ENCODE measurements around the gene FAM83G. TPM values are rescaled to one million over a fixed set of nuclear protein-coding genes. Genes with fewer than 3 reads are reported as not detected.
A peak's percentile ranks its signal among the peaks of the same experiment; 100 is the strongest.
"Not testable (repeated sequence)": the region's sequence is repeated elsewhere in the genome, so short reads cannot be mapped to it uniquely, and the experiment has no call there.

Gene FAM83G
- total RNA-seq, 1 experiment from 2014 or later, result 8.0 TPM

DNA sequence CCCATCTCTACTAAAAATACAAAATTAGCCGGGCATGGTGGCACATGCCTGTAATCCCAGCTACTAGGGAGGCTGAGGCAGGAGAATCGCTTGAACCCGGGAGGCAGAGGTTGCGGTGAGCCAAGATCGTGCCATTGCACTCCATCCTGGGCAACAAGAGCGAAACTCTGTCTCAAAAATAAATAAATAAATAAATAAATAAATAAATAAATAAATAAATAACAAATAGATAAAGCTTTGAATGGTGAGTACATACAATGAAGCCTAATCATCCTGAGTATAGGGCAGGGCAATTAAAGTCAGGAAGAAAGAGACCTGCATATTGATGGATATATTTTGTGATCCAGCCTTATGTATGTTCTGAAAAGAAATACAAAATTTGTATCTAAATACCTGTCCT lies 48.5 kb downstream of the FAM83G start:
- DNase-seq (ENCODE audit: low read depth), result not testable (repeated sequence)

GRCh38 chr17:18955009-18955408 lies 49.6 kb downstream of the FAM83G start:
- no peak for DNase-seq (ENCODE audit: low read depth)

- DNase-seq (ENCODE audit: low read depth), result no peak
Measured at GRCh38 chr17:18954321-18954720, 50.2 kb downstream of the FAM83G start.

- no peak for DNase-seq (ENCODE audit: low read depth)
Measured at GRCh38 chr17:18953231-18953728, 51.3 kb downstream of the FAM83G start.

- peak; percentile 15 for DNase-seq (ENCODE audit: low read depth)
Measured at GRCh38 chr17:18951941-18952842, 52.4 kb downstream of the FAM83G start, which contains the start of gene SLC5A10. SLC5A10 (plus strand) TSS chr17:18952165; CDS start chr17:18952206, 41 bp downstream.

GRCh38 chr17:18950944-18951905 lies 53.3 kb downstream of the FAM83G start:
- DNase-seq (ENCODE audit: low read depth), result no peak

DNA sequence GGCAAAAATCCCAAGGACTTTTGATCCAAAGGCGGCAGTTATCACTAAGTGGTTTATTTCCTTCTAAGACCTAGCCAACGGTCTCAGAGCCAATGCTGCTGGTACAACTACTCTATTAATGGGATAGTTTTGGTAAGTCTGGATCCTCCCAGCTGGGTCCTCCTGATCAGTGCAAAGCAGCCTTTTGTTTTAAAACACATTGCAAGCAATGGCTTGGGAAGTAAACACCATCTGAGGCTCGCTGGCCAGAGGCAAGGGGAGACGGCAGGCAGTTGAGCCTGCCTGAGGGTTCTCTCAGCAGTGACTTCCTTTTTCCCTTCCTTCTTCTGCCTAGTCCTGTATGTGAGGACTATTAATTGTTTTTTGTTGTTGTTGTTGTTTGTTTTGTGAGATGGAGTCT lies 54.2 kb downstream of the FAM83G start:
- no peak for DNase-seq (ENCODE audit: low read depth)

DNA sequence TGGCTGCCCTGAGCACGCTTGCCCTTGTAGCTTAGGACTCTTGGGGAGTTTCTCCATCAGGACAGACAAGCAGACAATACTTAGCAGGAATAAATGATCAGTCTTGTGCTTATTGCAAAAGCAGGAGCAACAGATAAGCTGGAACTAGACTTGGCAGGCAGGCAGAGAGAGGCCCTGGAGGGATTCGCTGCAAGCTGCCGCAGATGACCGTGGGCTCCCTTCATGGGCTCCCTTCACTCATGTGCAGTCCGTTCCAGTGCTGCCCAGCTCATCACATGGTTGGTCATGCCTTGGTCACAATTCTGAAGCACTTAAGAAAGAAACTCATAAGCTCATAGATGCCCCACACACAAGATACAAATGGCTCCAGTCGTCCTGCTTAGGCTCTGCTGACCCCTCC lies 55.0 kb downstream of the FAM83G start:
- DNase-seq (ENCODE audit: low read depth), result no peak

- DNase-seq (ENCODE audit: low read depth), result no peak
Measured at GRCh38 chr17:18948476-18949006, 56.0 kb downstream of the FAM83G start.

DNA sequence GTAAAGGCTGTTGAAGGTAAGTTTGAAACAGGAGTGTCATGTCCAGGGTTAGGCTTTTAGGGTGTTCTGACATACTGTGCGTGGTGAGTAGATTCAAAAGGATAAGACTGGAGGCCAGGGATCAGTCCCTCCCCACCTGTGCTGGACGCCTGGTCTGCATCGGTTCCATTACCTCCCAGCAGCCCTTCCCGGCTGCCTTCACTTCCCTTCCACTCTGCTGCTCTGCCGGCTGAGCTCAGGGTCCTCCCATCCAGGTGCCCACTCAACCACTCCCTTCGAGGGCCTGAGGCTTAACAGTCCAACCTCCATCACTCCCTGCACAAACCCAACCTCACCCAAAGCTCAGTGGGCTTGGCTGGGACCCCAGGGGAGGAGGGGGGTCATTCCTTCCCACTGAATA lies 56.7 kb downstream of the FAM83G start:
- DNase-seq (ENCODE audit: low read depth), result no peak

- no peak for DNase-seq (ENCODE audit: low read depth)
Measured at GRCh38 chr17:18946536-18946935, 58.0 kb downstream of the FAM83G start.

DNA sequence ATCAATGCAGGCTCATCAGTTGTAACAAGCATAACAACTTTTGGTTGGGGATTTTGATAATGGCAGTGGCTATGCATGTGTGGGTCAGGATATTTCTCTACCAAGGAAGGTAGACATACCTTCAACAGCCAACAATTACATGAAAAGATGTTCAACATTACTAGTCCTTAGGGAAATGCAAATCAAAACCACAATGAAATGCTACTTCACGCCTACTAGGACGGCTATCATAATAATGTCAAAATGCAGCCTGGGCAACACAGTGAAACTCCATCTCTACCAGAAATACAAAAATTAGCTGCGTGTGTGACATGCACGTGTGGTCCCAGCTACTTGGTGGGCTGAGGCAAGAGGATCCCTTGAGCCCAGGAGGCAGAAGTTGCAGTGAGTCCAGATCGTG lies 59.9 kb downstream of the FAM83G start:
- DNase-seq (ENCODE audit: low read depth), result no peak

DNA sequence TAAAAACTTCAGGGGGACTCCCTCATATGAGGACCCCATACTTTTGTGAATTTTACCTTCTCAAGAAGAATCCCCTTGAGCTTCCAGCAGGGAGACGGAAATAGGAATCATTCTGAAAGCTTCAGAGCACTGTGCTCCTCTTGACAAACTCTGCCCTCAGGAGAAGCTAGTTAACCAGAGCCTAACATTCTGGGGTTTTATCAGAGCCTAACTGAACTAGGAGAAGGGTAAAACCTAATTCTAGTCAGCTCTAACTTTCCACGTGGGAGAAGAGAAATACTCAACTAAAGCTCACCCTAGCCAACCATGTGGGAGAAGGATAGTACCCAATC lies 65.9 kb downstream of the FAM83G start:
- no peak for DNase-seq (ENCODE audit: low read depth)

GRCh38 chr17:18937981-18938691 lies 66.4 kb downstream of the FAM83G start:
- no peak for DNase-seq (ENCODE audit: low read depth)

DNA sequence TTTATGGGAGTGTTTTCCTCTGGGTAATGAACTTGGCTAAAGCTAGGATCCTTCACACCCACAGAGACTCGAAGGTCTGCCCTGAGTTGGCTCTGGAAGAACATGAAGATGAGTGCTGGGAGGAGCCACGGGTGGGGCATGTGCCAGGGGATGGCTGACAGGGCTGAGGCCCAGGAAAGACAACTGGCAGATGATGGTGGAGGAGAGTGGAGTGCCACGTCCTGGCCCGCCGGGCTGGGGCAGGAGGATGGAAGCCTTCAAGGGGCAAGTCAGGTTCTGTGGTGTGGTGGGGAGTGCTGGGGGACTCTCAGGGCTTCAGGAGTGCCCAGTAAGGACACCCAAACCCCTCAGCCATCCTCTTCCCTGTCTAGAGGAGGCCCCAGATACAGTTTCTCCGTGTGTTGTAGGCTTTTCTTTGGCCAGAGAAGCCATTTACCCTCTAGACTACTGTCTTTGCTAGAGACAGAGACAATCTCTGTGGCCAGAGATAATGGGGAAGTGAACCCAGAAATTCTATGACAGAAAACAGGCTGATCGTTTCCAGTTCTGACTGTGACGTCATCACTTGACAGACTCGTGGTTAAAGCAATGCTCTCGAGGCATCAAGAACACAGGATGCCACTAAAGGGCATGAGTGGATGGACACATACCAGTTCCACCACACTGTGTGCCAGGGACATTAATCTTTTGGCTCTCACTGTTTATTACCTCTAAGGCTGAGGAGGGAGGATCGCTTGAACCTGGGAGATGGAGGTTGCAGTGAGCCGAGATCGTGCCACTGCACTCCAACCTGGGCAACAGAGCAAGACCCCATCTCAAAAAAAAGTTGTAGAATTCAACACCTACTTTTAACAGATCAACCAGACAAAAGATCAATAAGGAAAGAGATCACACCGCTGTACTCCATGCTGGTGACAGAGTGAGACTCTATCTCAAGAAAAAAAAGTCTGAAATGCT lies 71.2 kb downstream of the FAM83G start:
- no peak for DNase-seq (ENCODE audit: low read depth)

DNA sequence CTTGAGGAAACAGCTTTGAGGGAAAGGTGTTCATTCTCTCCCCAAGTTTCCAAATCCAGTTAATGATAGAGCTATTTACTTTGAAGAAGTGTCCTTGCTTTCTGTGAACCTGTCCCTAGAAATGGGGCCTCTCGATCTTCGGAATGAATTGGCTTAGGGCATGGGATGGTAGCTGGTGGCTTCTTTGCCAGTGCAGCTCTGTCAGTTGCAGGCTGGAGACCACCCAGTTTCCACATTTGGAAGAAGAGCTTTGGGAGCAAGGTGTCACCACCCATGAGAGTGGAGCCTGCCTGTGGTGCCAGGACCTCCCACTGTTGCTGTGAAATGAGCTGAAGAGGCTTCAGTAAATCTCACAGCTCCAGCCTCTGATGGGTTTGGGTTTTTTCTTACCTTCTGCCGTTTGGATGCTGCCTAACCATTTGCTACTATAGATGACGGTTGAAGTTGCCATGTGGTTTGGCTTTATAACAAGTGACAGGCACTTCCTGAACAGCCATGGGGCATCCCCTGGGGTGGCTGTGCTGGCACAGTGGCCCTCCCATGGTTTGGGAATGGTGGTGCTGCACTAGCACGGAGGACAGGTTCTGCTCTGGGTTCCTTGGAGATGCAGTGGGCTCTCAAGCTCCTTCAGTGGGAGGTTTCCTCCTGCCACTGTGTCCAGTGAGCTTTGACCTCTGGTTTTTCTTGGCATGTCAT lies 72.1 kb downstream of the FAM83G start:
- DNase-seq (ENCODE audit: low read depth), result no peak

GRCh38 chr17:18928628-18929125 lies 75.9 kb downstream of the FAM83G start:
- DNase-seq (ENCODE audit: low read depth), result no peak

- DNase-seq (ENCODE audit: low read depth), result no peak
Measured at GRCh38 chr17:18925187-18925586, 79.4 kb downstream of the FAM83G start.

DNA sequence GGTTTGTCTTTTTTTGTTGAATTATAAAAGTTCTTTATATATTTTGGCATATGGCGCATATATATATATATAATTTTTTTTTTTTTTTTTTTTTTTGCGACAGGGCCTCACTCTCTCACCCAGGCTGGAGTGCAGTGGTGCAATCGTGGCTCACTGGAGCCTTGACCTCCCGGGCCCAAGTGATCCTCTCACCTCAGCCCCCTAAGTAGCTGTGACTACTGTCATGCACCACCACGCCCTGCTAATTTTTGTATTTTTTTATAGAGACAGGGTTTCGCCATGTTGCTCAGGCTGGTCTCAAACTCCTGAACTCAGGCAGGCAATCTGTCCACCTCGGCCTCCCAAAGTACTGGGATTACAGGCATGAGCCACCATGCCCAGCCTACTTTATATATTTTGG lies 82.0 kb downstream of the FAM83G start:
- not testable (repeated sequence) for DNase-seq (ENCODE audit: low read depth)
